HG02943 (cell line): ENCODE results near the gene SYK.
"Not testable (repeated sequence)": the region's sequence is repeated elsewhere in the genome, so short reads cannot be mapped to it uniquely, and the experiment has no call there.

Experiments used
- ATAC-seq: cut with Tn5 transposase; IDR thresholded peaks from one replicate; pipeline ENCODE4 v1.9.1; 2021; ENCODE audit warnings: mild to moderate bottlenecking, low read depth, moderate library complexity; ENCODE audit not compliant: unreplicated experiment

The SYK gene

GRCh38 chr9:90795084-90795483, 6.5 kb upstream of the SYK start:
- no peak for ATAC-seq

GRCh38 chr9:90795871-90796317, 5.7 kb upstream of the SYK start:
- no peak for ATAC-seq

GRCh38 chr9:90799271-90799852, 2.3 kb upstream of the SYK start:
- no peak for ATAC-seq

- no peak for ATAC-seq
Measured at GRCh38 chr9:90801973-90802322, 329 bp downstream of the SYK start.

GRCh38 chr9:90802386-90802985, 867 bp downstream of the SYK start:
- no peak for ATAC-seq

- no peak for ATAC-seq
Measured at GRCh38 chr9:90803860-90804593, 2.4 kb downstream of the SYK start.

- ATAC-seq = no peak
Measured at GRCh38 chr9:90805006-90805996, 3.7 kb downstream of the SYK start.

- ATAC-seq = no peak
Measured at GRCh38 chr9:90807006-90807405, 5.4 kb downstream of the SYK start.

- no peak for ATAC-seq
Measured at GRCh38 chr9:90808398-90808797, 6.8 kb downstream of the SYK start.

- no peak for ATAC-seq
Measured at GRCh38 chr9:90808890-90809685, 7.5 kb downstream of the SYK start.

- ATAC-seq = no peak
Measured at GRCh38 chr9:90810691-90811090, 9.1 kb downstream of the SYK start.

GRCh38 chr9:90813046-90813445, 11.4 kb downstream of the SYK start:
- ATAC-seq = no peak

- no peak for ATAC-seq
Measured at GRCh38 chr9:90813523-90813922, 11.9 kb downstream of the SYK start.

GRCh38 chr9:90814355-90814754, 12.7 kb downstream of the SYK start:
- ATAC-seq = no peak

GRCh38 chr9:90815183-90815943, 13.7 kb downstream of the SYK start:
- peak; percentile 48 for ATAC-seq

GRCh38 chr9:90815944-90816357, 14.3 kb downstream of the SYK start:
- peak; percentile 24 for ATAC-seq

GRCh38 chr9:90816690-90817089, 15.1 kb downstream of the SYK start:
- ATAC-seq = no peak

- no peak for ATAC-seq
Measured at GRCh38 chr9:90818279-90818678, 16.7 kb downstream of the SYK start.

GRCh38 chr9:90820406-90820805, 18.8 kb downstream of the SYK start:
- ATAC-seq = not testable (repeated sequence)
